Femur (tissue), 1 donor: Measurements from ENCODE around the gene MYO7A.

Source experiments
- DNase-seq: peaks from one replicate; pipeline ENCODE4 v3.0.0-alpha.2; 2017

The MYO7A gene

GRCh38 chr11:77147668-77148321 lies 19.7 kb downstream of the MYO7A start:
- peak; percentile 49 for DNase-seq

GRCh38 chr11:77148963-77149715 lies 21.1 kb downstream of the MYO7A start:
- no peak for DNase-seq

GRCh38 chr11:77149716-77150392 lies 21.8 kb downstream of the MYO7A start:
- no peak for DNase-seq

GRCh38 chr11:77150836-77151235 lies 22.8 kb downstream of the MYO7A start:
- DNase-seq, result no peak

GRCh38 chr11:77151804-77152509 lies 23.9 kb downstream of the MYO7A start:
- DNase-seq, result peak; percentile 59

GRCh38 chr11:77152846-77153245 lies 24.8 kb downstream of the MYO7A start:
- peak; percentile 59 for DNase-seq

GRCh38 chr11:77153276-77154185 lies 25.5 kb downstream of the MYO7A start:
- no peak for DNase-seq

- peak; percentile 81 for DNase-seq
These were observed 26.5 kb downstream of the MYO7A start for GRCh38 chr11:77154381-77155081.

GRCh38 chr11:77155082-77155475 lies 27.0 kb downstream of the MYO7A start:
- DNase-seq, result no peak

- no peak for DNase-seq
These were observed 27.6 kb downstream of the MYO7A start for GRCh38 chr11:77155556-77156130.

GRCh38 chr11:77156396-77157195 lies 28.6 kb downstream of the MYO7A start:
- no peak for DNase-seq

- no peak for DNase-seq
These were observed 30.1 kb downstream of the MYO7A start for GRCh38 chr11:77158041-77158695.

- DNase-seq, result no peak
These were observed 31.3 kb downstream of the MYO7A start for GRCh38 chr11:77159219-77159936.

GRCh38 chr11:77159937-77160495 lies 32.0 kb downstream of the MYO7A start:
- DNase-seq, result no peak

GRCh38 chr11:77163271-77163670 lies 35.2 kb downstream of the MYO7A start:
- DNase-seq, result no peak

GRCh38 chr11:77165066-77165465 lies 37.0 kb downstream of the MYO7A start:
- no peak for DNase-seq

- DNase-seq, result no peak
These were observed 38.0 kb downstream of the MYO7A start for GRCh38 chr11:77166021-77166420.

GRCh38 chr11:77167111-77167626 lies 39.1 kb downstream of the MYO7A start:
- no peak for DNase-seq
